Jurkat, Clone E6-1 (cell line): Measurements from ENCODE around the gene KCNB1.

ENCODE experiments used
- DNase-seq: peaks from one replicate; pipeline ENCODE4 v3.0.0-alpha.2; 2011; ENCODE audit warnings: low read depth, low spot score
- H3K4me3 ChIP-seq: 2 replicates; pipeline ENCODE4 v1.5.1; 2011; ENCODE audit warnings: mild to moderate bottlenecking, low read length, control low read depth, moderate library complexity

KCNB1 gene

GRCh38 chr20:49477200-49477599 is 5.3 kb downstream of the KCNB1 start:
- DNase-seq, result peak; percentile 22
- H3K4me3 ChIP-seq, result no peak overlapping the region

GRCh38 chr20:49476016-49476355 is 6.5 kb downstream of the KCNB1 start:
- no peak overlapping the region for H3K4me3 ChIP-seq
- DNase-seq, result no peak

GRCh38 chr20:49475292-49476015 is 7.0 kb downstream of the KCNB1 start:
- H3K4me3 ChIP-seq, result no peak overlapping the region
- no peak for DNase-seq

- H3K4me3 ChIP-seq, result no peak overlapping the region
- DNase-seq, result no peak
Observed at GRCh38 chr20:49471397-49471796, 11.1 kb downstream of the KCNB1 start.

GRCh38 chr20:49470922-49471321 is 11.5 kb downstream of the KCNB1 start:
- no peak for DNase-seq
- H3K4me3 ChIP-seq, result no peak overlapping the region

- no peak overlapping the region for H3K4me3 ChIP-seq
Observed at GRCh38 chr20:49469060-49469459, 13.4 kb downstream of the KCNB1 start.

GRCh38 chr20:49468412-49468811 is 14.1 kb downstream of the KCNB1 start:
- no peak for DNase-seq
- no peak overlapping the region for H3K4me3 ChIP-seq

More at GRCh38 chr20:49469060-49469459, 13.4 kb downstream of the KCNB1 start:
- no peak for DNase-seq

- DNase-seq, result no peak
- H3K4me3 ChIP-seq, result no peak overlapping the region
Observed at GRCh38 chr20:49466114-49466912, 16.2 kb downstream of the KCNB1 start.

- DNase-seq, result no peak
- no peak overlapping the region for H3K4me3 ChIP-seq
Observed at GRCh38 chr20:49464556-49464955, 17.9 kb downstream of the KCNB1 start.

- no peak for DNase-seq
Observed at GRCh38 chr20:49462626-49463025, 19.8 kb downstream of the KCNB1 start.

GRCh38 chr20:49461894-49462620 is 20.4 kb downstream of the KCNB1 start:
- no peak for DNase-seq
- no peak overlapping the region for H3K4me3 ChIP-seq

More at GRCh38 chr20:49462626-49463025, 19.8 kb downstream of the KCNB1 start:
- H3K4me3 ChIP-seq, result no peak overlapping the region

GRCh38 chr20:49460916-49461315 is 21.6 kb downstream of the KCNB1 start:
- no peak for DNase-seq
- H3K4me3 ChIP-seq, result no peak overlapping the region

- no peak overlapping the region for H3K4me3 ChIP-seq
- DNase-seq, result no peak
Observed at GRCh38 chr20:49460131-49460530, 22.3 kb downstream of the KCNB1 start.

GRCh38 chr20:49459684-49460083 is 22.8 kb downstream of the KCNB1 start:
- H3K4me3 ChIP-seq, result no peak overlapping the region
- no peak for DNase-seq

GRCh38 chr20:49457444-49457843 is 25.0 kb downstream of the KCNB1 start:
- no peak overlapping the region for H3K4me3 ChIP-seq
- DNase-seq, result no peak

- H3K4me3 ChIP-seq, result no peak overlapping the region
- DNase-seq, result no peak
Observed at GRCh38 chr20:49456646-49457045, 25.8 kb downstream of the KCNB1 start.

GRCh38 chr20:49455691-49456090 is 26.8 kb downstream of the KCNB1 start:
- no peak for DNase-seq
- no peak overlapping the region for H3K4me3 ChIP-seq

GRCh38 chr20:49452011-49452482 is 30.4 kb downstream of the KCNB1 start:
- no peak overlapping the region for H3K4me3 ChIP-seq
- no peak for DNase-seq

- DNase-seq, result no peak
- no peak overlapping the region for H3K4me3 ChIP-seq
Observed at GRCh38 chr20:49450281-49450721, 32.2 kb downstream of the KCNB1 start.

- no peak overlapping the region for H3K4me3 ChIP-seq
- no peak for DNase-seq
Observed at GRCh38 chr20:49448917-49449316, 33.6 kb downstream of the KCNB1 start.
